Upper lobe of left lung (tissue), 4 donors: ENCODE data around the gene NOS1AP.

ENCODE experiments used
- POLR2AphosphoS5 ChIP-seq, 2 donors: sonication (generic); formaldehyde crosslinking; IDR thresholded peaks; one replicate each; pipeline ENCODE4 v1.5.1; 2017; ENCODE audit warnings: antibody characterized with exemption in 2 of 2
- TF ChIP-seq, protein P1 (sequence below), 6 experiments: fragments of 450-650 bp in 4 of 6; fragments of 200-600 bp in 2 of 6; sonication (generic) in 2 of 6; IDR thresholded peaks; one replicate each; pipeline ENCODE4 v1.5.1; 2016 to 2019; ENCODE audit warnings: antibody characterized with exemption in 6 of 6

DNA sequence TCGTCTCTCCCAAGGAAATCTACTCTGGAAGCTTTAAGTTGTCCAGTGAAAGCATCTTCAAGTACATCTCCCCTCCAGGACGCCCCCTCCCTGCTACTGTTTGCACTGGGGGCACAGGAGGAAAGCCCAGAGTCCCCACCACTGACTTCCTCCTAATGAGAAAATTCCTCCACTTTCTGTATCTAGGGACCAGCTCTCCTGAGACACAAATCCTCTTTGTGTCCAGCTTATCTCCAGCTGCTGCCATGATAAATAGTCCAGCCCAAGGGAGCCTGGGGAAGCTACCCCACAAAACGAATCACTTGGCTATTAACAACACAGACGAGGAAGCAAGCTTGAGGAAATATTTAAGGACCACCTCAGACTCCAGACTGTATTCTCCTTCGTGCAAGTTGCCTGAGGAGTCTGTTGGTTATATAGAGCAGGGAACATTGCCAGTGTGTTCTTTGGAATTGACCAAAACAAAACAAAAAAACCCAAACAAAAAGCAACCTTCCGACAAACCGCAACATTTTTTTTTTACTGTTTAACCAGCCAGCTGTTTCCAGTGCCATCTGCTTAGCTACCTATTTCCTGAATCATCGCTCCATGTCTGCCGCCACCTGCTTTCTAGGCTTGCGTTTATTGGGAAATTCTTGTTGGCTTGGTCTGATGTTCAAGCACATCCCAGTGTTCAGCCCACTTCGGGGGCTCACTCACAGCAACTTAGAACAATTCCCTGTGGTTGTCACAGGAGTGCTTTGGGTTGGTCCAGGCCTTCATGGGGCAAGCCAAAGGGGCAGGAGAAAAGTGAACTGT, 319.7 kb downstream of the NOS1AP start:
- TF ChIP-seq POLR2AphosphoS5 (IDR thresholded peaks at IDR 0.05), result no peak
- TF ChIP-seq, protein P1, sequence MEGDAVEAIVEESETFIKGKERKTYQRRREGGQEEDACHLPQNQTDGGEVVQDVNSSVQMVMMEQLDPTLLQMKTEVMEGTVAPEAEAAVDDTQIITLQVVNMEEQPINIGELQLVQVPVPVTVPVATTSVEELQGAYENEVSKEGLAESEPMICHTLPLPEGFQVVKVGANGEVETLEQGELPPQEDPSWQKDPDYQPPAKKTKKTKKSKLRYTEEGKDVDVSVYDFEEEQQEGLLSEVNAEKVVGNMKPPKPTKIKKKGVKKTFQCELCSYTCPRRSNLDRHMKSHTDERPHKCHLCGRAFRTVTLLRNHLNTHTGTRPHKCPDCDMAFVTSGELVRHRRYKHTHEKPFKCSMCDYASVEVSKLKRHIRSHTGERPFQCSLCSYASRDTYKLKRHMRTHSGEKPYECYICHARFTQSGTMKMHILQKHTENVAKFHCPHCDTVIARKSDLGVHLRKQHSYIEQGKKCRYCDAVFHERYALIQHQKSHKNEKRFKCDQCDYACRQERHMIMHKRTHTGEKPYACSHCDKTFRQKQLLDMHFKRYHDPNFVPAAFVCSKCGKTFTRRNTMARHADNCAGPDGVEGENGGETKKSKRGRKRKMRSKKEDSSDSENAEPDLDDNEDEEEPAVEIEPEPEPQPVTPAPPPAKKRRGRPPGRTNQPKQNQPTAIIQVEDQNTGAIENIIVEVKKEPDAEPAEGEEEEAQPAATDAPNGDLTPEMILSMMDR (IDR thresholded peaks at IDR 0.05), result no peak
